Epithelial cell of proximal tubule (primary cell): Measurements from ENCODE around the gene MAGI1. TPM values are rescaled to one million over a fixed set of nuclear protein-coding genes. Genes with fewer than 3 reads are reported as not detected.

Source experiments
- DNase-seq: peaks from one replicate; pipeline ENCODE4 v3.0.0-alpha.2; 2011; ENCODE audit warnings: low read depth
- H3K4me3 ChIP-seq: 2 replicates; pipeline ENCODE4 v1.5.1; 2011; ENCODE audit warnings: low read depth, mild to moderate bottlenecking, low read length
- total RNA-seq: library from RNA; depleted of rRNA; stranded (reverse); fragments of >200 nt; gene quantifications from 2 replicates; pipeline ENCODE4 v1.2.3, GENCODE V29; 2015
- TF ChIP-seq, protein P1 (sequence below): conservative IDR thresholded peaks from 2 replicates; pipeline ENCODE4 v1.5.1; 2012; ENCODE audit warnings: low read depth, mild to moderate bottlenecking, low read length

MAGI1 gene
- total RNA-seq, 1 donor from 2014 or later = 9.6 TPM

DNA sequence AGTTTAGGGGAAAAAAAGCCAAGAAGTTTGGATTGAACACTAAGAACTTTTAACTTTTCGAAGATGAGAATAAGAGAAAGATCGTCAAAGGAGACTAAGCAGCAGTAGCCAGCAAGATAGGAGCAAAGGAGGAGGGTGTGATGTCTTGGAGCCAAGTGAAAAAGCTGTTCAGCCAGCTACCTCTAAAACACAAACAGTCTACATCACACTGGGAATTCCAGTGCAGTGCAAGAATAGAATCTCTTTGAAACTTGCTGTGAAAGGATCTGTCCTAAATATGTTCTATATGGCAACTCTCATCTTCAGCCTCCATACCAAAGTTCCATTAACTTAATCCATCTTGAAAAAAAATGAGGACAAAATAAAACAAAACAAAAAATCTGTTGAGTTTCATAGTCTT, 541.5 kb downstream of the MAGI1 start:
- TF ChIP-seq, protein P1, sequence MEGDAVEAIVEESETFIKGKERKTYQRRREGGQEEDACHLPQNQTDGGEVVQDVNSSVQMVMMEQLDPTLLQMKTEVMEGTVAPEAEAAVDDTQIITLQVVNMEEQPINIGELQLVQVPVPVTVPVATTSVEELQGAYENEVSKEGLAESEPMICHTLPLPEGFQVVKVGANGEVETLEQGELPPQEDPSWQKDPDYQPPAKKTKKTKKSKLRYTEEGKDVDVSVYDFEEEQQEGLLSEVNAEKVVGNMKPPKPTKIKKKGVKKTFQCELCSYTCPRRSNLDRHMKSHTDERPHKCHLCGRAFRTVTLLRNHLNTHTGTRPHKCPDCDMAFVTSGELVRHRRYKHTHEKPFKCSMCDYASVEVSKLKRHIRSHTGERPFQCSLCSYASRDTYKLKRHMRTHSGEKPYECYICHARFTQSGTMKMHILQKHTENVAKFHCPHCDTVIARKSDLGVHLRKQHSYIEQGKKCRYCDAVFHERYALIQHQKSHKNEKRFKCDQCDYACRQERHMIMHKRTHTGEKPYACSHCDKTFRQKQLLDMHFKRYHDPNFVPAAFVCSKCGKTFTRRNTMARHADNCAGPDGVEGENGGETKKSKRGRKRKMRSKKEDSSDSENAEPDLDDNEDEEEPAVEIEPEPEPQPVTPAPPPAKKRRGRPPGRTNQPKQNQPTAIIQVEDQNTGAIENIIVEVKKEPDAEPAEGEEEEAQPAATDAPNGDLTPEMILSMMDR = no peak
- H3K4me3 ChIP-seq = no peak overlapping the region
- DNase-seq = no peak

DNA sequence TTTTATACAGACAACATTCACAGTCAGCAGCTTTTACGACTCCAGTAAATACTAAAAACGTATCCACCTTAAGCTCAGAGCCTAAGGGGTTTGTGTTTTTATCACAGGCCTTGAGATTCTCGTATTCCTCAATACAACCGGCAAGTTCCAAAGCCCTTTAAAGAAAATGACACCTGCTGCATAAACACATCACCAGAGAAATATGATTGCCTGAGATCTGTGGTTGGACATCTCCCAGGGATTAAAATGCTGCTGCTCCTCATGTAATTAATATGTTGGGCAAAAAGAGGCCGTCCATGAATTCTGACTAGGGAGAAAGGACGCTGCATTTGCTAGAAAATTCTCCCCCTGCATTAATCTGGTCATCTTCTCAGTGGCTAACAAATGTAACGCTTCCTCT, 544.8 kb downstream of the MAGI1 start:
- DNase-seq = no peak
- TF ChIP-seq, protein P1 = no peak
- H3K4me3 ChIP-seq = no peak overlapping the region

DNA sequence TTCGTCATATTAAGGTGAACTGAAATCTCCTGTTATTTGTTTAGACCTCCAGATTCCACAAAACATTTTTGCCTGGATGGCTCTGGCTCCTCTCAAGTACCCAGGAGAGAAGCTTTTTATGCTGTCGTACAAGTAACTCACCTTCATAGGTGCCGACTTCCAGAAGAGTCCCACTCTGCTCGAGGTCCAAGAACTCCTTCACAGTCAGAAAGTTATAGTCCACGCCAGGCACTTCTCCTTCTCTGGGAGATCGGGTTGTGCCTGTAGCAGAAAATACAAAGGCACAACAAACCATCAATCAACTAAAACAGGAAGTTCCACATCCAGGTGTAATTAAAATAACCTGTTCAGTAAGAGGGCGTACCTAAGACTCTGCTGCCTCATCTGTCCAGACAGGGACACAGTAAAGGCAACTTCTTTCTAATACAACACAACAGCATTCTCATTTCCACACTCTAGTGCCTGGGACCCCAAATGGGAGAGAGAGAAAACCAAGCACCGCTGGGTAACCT, 545.3 kb downstream of the MAGI1 start:
- TF ChIP-seq, protein P1 = no peak
- no peak overlapping the region for H3K4me3 ChIP-seq
- no peak for DNase-seq

DNA sequence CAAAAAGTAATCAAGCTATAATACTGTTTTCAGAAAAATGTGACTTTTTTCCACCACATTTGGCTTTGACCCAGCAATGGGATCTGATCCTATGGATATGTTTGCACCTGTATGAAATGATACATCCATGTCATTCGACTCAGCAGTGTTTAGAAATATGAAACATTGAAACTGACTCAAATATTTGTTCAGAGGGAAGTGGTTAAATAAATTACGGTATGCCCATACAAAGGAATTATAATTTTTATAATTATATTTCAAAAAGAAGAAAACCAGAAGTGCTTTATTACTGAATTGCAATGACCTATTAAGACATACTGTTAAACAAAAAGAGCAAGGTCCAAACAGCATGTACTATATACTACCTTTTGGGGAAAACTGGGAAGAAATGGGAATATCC, 546.5 kb downstream of the MAGI1 start:
- H3K4me3 ChIP-seq = no peak overlapping the region
- no peak for DNase-seq
- TF ChIP-seq, protein P1 = no peak

DNA sequence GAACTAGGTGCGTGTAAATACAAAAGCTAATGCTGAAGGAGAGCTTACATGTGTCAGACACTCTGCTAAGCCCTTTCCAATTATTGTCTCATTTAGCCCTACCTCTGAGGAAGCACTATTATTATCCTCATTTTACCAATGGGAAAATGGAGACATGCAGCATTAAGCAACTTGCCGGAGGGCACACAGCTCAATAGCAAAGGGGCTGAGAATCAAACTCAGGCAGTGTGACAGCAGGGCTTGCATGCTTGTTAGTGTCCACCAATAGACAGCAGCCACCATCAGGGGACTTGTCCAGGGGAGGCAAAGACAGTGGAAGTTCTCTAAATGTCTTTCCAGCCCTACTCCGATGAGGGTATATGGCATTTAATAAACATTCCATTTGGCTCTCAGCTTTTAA, 548.6 kb downstream of the MAGI1 start:
- TF ChIP-seq, protein P1 = no peak
- no peak overlapping the region for H3K4me3 ChIP-seq
- no peak for DNase-seq

DNA sequence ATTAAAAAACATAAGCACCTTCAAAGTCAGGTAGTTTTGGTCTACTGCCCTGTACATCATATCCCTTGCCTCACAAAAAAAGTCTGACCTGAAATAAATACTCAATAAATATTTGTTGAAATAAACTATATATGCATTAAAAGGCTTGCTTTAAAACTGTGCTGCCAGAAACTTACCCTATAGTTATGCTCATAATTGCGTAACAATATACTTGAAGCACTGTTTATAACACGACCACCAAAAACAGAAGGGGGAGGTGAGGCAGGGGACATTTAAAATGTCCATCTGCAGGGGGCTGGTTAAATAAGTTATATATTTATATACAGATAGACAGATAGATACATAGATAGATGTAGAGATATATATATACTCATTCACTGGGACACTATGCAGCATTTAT, 549.5 kb downstream of the MAGI1 start:
- no peak overlapping the region for H3K4me3 ChIP-seq
- no peak for DNase-seq
- TF ChIP-seq, protein P1 = no peak

DNA sequence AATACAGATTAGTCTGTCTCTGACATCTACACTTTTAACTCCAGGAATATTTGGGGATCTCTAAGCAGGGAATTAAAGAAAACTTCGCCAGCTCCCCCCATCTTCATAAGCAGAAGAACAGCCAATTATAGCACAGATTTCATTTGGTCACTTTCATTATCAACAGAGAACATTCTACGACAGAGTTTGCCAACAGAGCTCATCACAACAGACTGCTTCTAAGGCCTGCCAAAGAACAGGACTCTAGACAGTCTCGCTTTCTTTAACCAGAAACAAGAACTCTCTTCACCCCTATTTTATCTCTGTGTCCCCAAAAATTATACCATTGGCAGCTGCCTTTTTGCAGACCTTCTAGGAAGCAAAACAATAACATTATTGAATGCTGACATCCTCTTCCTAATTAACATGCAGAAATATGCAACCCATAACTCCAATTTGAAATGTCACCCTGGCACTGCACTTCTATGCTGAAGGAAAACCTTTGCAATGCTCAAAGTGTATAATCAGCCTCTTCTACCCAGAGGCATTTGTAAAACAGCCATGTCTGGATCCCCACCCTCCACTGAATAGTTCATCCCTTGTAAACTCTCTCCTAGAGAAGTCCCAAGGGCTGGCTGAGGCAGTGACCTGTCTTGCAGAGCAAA, 552.8 kb downstream of the MAGI1 start:
- no peak overlapping the region for H3K4me3 ChIP-seq
- DNase-seq = no peak
- TF ChIP-seq, protein P1 = no peak
